Neuron (in vitro differentiated cells): ENCODE measurements around the gene SLC49A4.

Source experiments
- H2AFZ ChIP-seq: one replicate; pipeline ENCODE4 v1.6.1; 2013; ENCODE audit warnings: low read depth, mild to moderate bottlenecking, inconsistent platforms, low read length, moderate library complexity
- H3K27me3 ChIP-seq: one replicate; pipeline ENCODE4 v1.6.1; 2013; ENCODE audit warnings: low read length; ENCODE audit not compliant: insufficient read depth
- H3K36me3 ChIP-seq: one replicate; pipeline ENCODE4 v1.6.1; 2013; ENCODE audit warnings: low read length; ENCODE audit not compliant: insufficient read depth
- H3K4me1 ChIP-seq: one replicate; pipeline ENCODE4 v1.6.1; 2013; ENCODE audit warnings: low read length; ENCODE audit not compliant: insufficient read depth
- H3K4me3 ChIP-seq: 2 replicates; pipeline ENCODE4 v1.5.1; 2013; ENCODE audit warnings: mild to moderate bottlenecking, low read length, moderate library complexity
- H3K9me3 ChIP-seq: one replicate; pipeline ENCODE4 v1.6.1; 2013; ENCODE audit warnings: low read length

The SLC49A4 gene

DNA sequence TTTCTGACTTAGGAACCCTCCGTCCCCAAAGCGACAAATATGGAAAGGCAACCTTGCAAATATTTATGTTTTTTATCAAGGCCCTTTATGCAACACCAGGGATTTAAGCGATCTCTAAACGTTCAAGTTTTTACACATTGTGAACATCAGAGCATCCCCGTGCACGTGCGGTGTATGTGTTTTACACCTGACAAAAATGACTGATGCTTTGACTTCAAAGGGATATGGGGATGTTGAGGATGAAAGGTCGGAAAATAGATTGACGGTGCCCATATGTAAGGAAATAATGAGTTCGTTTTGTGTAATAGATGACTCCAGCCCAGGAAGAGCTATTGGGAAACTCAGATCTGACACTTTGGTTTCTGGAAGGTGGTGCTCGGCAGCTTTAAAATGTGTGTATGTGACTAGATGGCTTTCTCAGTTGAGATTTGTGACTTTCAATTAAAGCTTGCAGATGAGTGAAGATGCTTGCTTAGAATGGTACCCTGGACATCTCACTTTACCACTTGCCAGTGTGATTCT is 866 bp downstream of the SLC49A4 start:
- no peaks in the 10 kb centered on the region for H3K27me3 ChIP-seq
- peak overlapping the region; percentile 33 for H2AFZ ChIP-seq
- peak overlapping the region; percentile 51 for H3K4me3 ChIP-seq
- no peaks in the 10 kb centered on the region for H3K36me3 ChIP-seq
- H3K4me1 ChIP-seq = peaks cover 19% of the 10 kb centered on the region
- H3K9me3 ChIP-seq = no peaks in the 10 kb centered on the region

DNA sequence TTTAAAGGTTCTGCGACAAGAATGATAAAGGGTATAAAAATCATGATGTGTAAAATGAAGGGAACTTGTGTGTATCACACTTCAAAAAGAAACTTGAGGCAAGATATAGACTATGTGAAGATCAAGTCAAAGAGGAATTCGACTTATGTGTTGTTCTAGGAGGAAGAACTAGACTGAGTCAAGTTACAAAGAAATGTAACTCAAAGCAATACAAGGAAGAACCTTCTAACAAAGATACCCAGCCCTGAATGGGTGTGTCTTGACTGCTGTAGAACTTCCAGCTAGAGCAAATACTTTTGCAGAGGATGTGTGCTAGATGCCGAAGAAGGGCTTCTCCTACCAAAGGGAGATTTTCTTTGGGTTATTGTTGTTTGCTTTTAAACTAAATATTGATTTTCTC is 2.4 kb downstream of the SLC49A4 start:
- Histone ChIP-seq H2AFZ (no peak overlapping the region), H3K27me3 (no peaks in the 10 kb centered on the region), H3K4me3 (no peak overlapping the region), H3K36me3 (no peaks in the 10 kb centered on the region), H3K9me3 (no peaks in the 10 kb centered on the region), H3K4me1 (peaks cover 19% of the 10 kb centered on the region)

DNA sequence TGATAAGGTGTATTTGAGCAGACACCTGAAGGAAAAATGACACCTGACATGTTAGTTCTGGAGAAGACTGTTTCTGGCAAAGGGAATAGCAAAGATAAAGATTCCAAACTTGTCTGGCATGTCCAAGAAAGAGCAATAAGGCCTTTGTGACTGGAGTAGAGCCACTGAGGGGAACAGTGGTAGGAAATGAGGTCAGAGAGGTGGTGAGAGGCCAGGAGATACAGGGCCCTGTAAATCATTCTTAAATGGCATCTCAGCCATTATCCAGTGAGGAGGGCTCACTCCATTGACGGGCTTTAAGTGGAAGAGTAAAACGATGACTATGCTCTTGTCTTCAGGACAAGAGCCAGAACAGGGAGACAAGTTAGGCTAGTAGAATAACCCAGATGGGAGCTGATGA is 4.5 kb downstream of the SLC49A4 start:
- H3K4me3 ChIP-seq = no peak overlapping the region
- no peaks in the 10 kb centered on the region for H3K27me3 ChIP-seq
- H3K36me3 ChIP-seq = no peaks in the 10 kb centered on the region
- no peak overlapping the region for H2AFZ ChIP-seq
- H3K4me1 ChIP-seq = peaks cover 12% of the 10 kb centered on the region
- H3K9me3 ChIP-seq = no peaks in the 10 kb centered on the region

DNA sequence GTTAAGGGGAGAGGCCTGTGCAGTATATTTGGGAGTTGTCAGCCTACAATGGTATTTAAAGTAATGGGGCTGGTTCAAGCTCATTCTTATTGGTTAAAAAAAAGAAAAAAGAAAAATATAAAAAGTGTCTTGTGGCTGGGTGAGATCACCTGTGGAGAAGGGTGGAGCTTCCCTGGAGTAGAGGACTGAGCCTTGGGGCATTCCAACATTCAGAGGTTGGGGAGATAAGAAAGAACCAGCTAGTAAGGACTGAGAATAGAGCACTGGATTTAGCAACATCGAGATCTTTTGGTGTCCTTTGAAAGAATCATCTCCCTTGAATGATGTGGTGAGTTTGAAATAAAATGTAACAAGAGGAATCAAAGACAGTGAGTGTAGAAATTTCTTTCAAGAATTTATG is 5.2 kb downstream of the SLC49A4 start:
- no peak overlapping the region for H2AFZ ChIP-seq
- H3K36me3 ChIP-seq = no peaks in the 10 kb centered on the region
- H3K9me3 ChIP-seq = no peaks in the 10 kb centered on the region
- H3K4me3 ChIP-seq = no peak overlapping the region
- H3K4me1 ChIP-seq = peaks cover 10% of the 10 kb centered on the region
- no peaks in the 10 kb centered on the region for H3K27me3 ChIP-seq

DNA sequence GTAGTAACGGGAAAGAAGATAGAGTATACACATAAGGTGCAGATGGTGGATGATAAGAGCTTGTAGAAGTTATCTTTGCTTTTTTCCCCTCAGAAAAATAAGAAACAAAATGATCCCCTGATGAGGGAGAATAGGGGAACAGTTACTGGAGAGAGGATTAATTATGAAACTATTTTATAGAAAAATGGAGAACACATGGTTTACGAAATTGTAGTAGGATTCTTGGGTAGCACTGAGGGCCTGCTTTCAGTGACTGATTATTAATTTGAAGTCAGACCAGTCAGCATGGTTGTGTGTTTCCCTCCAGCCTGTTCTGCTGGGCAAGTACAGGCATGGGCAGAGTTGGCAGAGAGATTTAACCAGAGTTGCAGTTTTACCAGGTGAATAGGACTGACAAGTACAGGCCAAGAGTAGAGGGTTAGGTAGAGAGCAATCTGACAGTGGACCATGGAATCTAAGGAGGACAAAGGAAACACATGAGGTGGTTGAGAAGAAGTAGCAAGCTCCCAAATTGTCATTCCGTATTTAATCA is 5.9 kb downstream of the SLC49A4 start:
- Histone ChIP-seq H3K9me3 (no peaks in the 10 kb centered on the region), H3K36me3 (no peaks in the 10 kb centered on the region), H3K27me3 (no peaks in the 10 kb centered on the region), H3K4me3 (no peak overlapping the region), H3K4me1 (peaks cover 9% of the 10 kb centered on the region), H2AFZ (no peak overlapping the region)

DNA sequence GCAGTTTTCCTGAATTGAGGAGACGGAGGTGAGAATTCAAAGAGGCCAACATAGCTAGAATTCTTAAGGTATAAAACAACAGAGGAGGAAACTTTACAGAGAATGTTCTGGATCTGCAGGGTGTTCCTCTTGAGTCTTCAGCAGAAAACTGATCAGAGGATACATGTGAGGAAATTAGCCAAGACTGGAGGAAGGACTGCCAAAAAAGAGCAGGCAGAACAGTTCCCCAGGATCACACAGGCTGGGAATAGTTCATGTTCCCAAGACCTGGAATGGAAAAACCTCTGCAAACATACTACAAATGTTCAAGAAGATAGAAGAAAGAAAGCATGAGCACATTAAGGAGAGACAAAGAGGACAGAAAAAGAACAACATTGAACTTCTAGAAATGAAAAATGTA is 7.5 kb downstream of the SLC49A4 start:
- Histone ChIP-seq H3K9me3 (no peaks in the 10 kb centered on the region), H2AFZ (no peak overlapping the region), H3K27me3 (no peaks in the 10 kb centered on the region), H3K4me1 (no peaks in the 10 kb centered on the region), H3K36me3 (no peaks in the 10 kb centered on the region), H3K4me3 (no peak overlapping the region)

DNA sequence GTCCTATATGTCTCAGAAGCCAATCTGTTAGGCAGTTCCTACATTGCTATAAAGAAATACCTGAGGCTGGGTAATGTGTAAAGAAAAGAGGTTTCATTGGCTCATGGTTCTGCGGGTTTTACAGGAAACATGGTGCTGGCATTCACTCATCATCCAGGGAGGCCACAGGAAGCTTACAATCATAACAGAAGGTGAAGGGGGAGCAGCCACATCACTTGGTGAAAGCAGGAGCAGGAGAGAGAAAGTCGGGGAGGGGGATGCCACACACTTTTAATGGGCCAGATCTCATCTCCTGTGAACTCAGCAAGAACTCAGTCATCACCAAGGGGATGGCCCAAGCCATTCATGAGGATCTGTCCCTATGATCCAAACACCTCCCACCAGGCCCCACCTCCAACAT is 9.1 kb downstream of the SLC49A4 start:
- no peaks in the 10 kb centered on the region for H3K9me3 ChIP-seq
- no peak overlapping the region for H3K4me3 ChIP-seq
- no peak overlapping the region for H2AFZ ChIP-seq
- no peaks in the 10 kb centered on the region for H3K27me3 ChIP-seq
- H3K36me3 ChIP-seq = peaks cover 10% of the 10 kb centered on the region
- no peaks in the 10 kb centered on the region for H3K4me1 ChIP-seq

DNA sequence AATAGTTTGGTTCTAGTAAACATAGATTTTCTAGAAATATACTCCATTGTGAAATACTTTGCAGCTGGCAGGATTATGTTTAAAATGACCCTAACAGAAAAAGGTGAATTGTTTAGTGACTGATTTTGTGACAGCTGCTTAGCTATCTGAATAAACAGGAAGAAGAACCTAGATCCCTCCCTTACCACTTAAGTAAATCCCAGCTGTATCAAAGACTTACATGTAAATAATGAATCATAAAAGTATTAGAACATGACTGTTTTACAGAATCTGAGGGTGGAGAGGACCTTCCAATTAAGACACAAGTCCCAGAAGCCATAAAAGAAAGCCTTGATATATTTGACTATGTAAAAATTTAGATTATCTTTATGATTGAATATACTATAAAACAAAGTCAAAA is 15.9 kb downstream of the SLC49A4 start:
- Histone ChIP-seq H3K27me3 (no peaks in the 10 kb centered on the region), H3K4me1 (no peaks in the 10 kb centered on the region), H2AFZ (no peak overlapping the region), H3K36me3 (peaks cover 14% of the 10 kb centered on the region), H3K4me3 (no peak overlapping the region), H3K9me3 (no peaks in the 10 kb centered on the region)

DNA sequence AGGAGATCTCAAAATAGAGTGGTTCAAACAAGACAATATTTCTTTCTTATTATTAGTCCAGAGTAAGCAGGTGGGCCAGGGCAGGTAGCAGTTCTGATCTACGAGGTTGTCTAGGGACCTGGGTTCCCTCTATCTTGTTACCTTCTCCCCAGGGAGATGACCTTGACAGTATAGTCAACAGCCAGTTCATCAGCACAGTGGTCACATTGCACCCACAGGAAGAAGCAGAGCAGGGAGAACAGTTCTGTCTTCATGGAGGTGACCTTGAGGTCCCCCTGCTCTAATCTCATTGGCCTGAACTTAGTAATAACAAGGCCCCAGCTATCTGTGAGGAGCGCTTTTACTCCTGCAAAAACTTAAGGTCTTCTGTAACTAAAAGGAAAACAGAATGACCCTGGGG is 21.7 kb downstream of the SLC49A4 start:
- no peak overlapping the region for H2AFZ ChIP-seq
- H3K9me3 ChIP-seq = no peaks in the 10 kb centered on the region
- H3K4me1 ChIP-seq = no peaks in the 10 kb centered on the region
- H3K36me3 ChIP-seq = peaks cover 10% of the 10 kb centered on the region
- no peak overlapping the region for H3K4me3 ChIP-seq
- H3K27me3 ChIP-seq = no peaks in the 10 kb centered on the region

DNA sequence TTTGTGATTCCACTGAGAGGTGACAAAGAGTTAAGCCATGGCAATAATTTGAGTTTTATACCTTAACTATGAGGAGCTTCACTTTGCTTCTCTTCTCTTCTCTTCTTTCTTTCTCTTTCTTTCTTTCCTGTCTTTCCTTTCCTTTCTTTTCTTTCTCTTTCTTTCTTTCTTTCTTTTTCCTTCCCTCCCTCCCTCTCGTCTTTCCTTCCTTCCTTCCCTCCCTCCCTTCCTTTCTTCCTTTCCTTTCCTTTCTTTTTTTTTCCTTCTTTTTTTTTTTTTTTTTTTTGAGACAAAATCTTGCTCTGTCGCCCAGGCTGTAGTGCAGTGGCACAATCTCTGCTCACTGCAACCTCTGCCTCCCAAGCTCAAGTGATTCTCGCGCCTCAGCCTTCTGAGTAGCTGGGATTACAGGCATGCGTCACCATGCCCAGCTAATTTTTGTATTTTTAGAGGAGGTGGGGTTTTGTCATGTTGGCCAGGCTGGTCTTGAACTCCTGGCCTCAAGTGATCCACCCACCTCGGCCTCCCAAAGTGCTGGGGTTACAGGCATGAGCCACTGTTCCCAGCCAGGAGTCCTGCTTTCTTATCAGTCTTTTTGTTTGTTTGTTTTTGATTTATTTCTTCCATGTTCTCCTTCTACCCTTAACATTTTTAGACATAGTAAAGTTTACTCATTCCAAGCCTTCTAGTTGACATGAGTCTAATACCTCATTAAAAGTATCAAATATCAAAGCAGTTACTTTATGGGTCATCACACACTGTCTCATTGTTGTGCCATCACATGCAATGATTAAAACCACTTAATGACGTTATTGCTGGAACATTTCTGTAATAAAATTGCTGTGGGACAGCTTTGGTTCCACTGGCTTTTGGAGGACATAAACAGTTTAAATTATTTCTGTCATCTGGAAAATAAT is 29.9 kb downstream of the SLC49A4 start:
- Histone ChIP-seq H3K36me3 (peaks cover 16% of the 10 kb centered on the region), H3K27me3 (no peaks in the 10 kb centered on the region), H3K9me3 (peaks cover 4% of the 10 kb centered on the region), H2AFZ (no peak overlapping the region), H3K4me1 (no peaks in the 10 kb centered on the region), H3K4me3 (no peak overlapping the region)

DNA sequence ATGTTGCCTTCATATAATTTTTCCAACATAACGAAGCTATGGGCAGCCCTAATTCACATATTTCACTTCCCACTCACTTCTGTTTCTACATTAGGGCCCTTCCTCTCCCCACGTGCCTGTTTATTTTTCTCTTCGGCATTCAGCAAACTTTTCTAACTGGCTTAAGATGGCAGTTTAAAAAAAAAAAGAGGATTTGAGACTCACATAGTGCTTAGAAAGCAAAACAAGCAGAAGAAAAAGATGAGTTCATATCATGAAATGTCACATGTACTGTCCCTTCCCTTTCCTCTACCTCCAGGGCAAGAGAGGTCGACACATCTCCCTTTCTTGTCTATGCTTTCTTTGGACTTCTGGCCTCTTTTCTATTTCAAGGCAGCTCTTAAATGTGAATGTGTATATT is 30.6 kb downstream of the SLC49A4 start:
- Histone ChIP-seq H3K36me3 (peaks cover 16% of the 10 kb centered on the region), H3K4me3 (no peak overlapping the region)

DNA sequence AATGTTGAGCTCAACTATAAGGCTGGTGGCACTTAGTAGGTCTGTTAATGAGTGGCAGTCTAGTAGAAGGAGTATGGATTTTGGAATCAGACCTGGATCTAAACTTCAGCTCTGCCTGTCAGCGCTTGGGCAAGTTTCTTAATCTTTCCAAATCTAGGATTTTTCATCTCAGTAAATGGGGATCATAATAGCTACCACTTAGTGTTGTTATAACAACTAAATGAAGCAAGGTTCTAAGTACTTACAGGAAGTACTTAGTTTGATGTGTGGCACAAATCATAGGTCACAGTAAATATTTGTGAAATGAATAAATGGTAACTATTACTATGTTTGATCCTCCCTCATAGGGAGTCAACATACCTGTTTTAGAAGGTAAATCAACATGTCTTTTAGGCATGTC is 31.4 kb downstream of the SLC49A4 start:
- H3K4me3 ChIP-seq = no peak overlapping the region
- peaks cover 4% of the 10 kb centered on the region for H3K9me3 ChIP-seq
- no peaks in the 10 kb centered on the region for H3K4me1 ChIP-seq
- peaks cover 16% of the 10 kb centered on the region for H3K36me3 ChIP-seq
- no peak overlapping the region for H2AFZ ChIP-seq
- H3K27me3 ChIP-seq = no peaks in the 10 kb centered on the region

More for the DNA sequence above, 30.6 kb downstream of the SLC49A4 start:
- H3K9me3 ChIP-seq = peaks cover 4% of the 10 kb centered on the region
- no peaks in the 10 kb centered on the region for H3K4me1 ChIP-seq
- no peak overlapping the region for H2AFZ ChIP-seq
- H3K27me3 ChIP-seq = no peaks in the 10 kb centered on the region

DNA sequence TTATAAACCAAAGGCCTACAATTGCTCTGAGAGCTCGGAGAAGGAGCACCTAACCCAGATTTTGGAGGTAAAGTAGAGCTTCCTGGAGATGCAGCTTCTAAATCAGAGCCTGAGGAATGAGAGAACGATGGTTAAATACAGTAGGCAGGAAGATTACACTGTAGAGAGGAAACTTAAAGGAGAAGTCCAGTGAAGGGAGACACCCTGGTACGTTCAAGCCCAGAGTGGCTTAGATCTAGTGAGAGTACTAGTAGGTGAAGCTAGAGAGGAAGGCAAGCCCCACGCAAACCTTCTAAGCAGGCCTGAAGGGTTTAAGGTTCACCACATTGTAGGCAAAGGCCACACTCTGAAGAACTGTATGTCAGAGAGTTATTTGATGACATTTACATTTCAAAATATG is 33.4 kb downstream of the SLC49A4 start:
- no peak overlapping the region for H2AFZ ChIP-seq
- H3K36me3 ChIP-seq = peaks cover 22% of the 10 kb centered on the region
- H3K4me1 ChIP-seq = no peaks in the 10 kb centered on the region
- H3K4me3 ChIP-seq = no peak overlapping the region
- peaks cover 4% of the 10 kb centered on the region for H3K9me3 ChIP-seq
- H3K27me3 ChIP-seq = no peaks in the 10 kb centered on the region
